Endodermal cell (in vitro differentiated cells): ENCODE measurements around the gene KCNN3. TPM values are rescaled to one million over a fixed set of nuclear protein-coding genes. Genes with fewer than 3 reads are reported as not detected.

ENCODE experiments used
- DNase-seq: peaks from one replicate; pipeline ENCODE4 v3.0.0-alpha.2; 2017
- H3K27ac ChIP-seq: 2 replicates; pipeline ENCODE4 v1.5.1; 2013; ENCODE audit warnings: mild to moderate bottlenecking, low read depth, low read length, moderate library complexity
- H3K27me3 ChIP-seq: 2 replicates; pipeline ENCODE4 v1.6.1; 2013; ENCODE audit warnings: mild to moderate bottlenecking, low read length, moderate library complexity; ENCODE audit not compliant: insufficient read depth, control insufficient read depth, poor library complexity, severe bottlenecking
- H3K36me3 ChIP-seq: 2 replicates; pipeline ENCODE4 v1.7.0; 2013; ENCODE audit warnings: mild to moderate bottlenecking, low read length, moderate library complexity; ENCODE audit not compliant: control insufficient read depth, insufficient read depth
- H3K4me1 ChIP-seq: one replicate; pipeline ENCODE4 v1.7.0; 2013; ENCODE audit warnings: low read length; ENCODE audit not compliant: control insufficient read depth, insufficient read depth
- H3K4me3 ChIP-seq: 2 replicates; pipeline ENCODE4 v1.5.1; 2013; ENCODE audit warnings: mild to moderate bottlenecking, low read length, moderate library complexity
- H3K9ac ChIP-seq: 2 replicates; pipeline ENCODE4 v1.6.1; 2013; ENCODE audit warnings: mild to moderate bottlenecking, low read length, moderate library complexity; ENCODE audit not compliant: poor library complexity, severe bottlenecking; ENCODE audit errors: extremely low read depth
- H3K9me3 ChIP-seq: 2 replicates; pipeline ENCODE4 v1.6.1; 2013; ENCODE audit warnings: mild to moderate bottlenecking, low read length, moderate library complexity; ENCODE audit not compliant: control insufficient read depth
- H3K27ac Mint-ChIP-seq: 2 replicates; pipeline ENCODE4 v1.8.0; 2020; ENCODE audit warnings: mixed read lengths
- H3K27me3 Mint-ChIP-seq: 2 replicates; pipeline ENCODE4 v1.8.0; 2021; ENCODE audit warnings: mild to moderate bottlenecking, mixed read lengths; ENCODE audit not compliant: insufficient read depth
- H3K36me3 Mint-ChIP-seq: 2 replicates; pipeline ENCODE4 v1.8.0; 2020; ENCODE audit warnings: low read depth, mixed read lengths
- H3K4me1 Mint-ChIP-seq: 2 replicates; pipeline ENCODE4 v1.8.0; 2020; ENCODE audit warnings: mixed read lengths
- H3K4me3 Mint-ChIP-seq: 2 replicates; pipeline ENCODE4 v1.8.0; 2020; ENCODE audit warnings: mild to moderate bottlenecking, moderate library complexity, mixed read lengths
- H3K9me3 Mint-ChIP-seq: 2 replicates; pipeline ENCODE4 v1.8.0; 2020; ENCODE audit warnings: mild to moderate bottlenecking, mixed read lengths
- WGBS, 2 experiments: methylation state at CpG; one replicate each; pipeline versions ENCODE4 v1.1.5 to v1.1.7; 2013; ENCODE audit warnings: missing lambda C conversion rate in 2 of 2, mixed read lengths in 1 of 2; ENCODE audit not compliant: insufficient coverage in 1 of 2, insufficient read length in 1 of 2; 5-methylcytosine and 5-hydroxymethylcytosine counted together
- total RNA-seq, 2 donors: library from RNA; stranded (reverse); fragmentation: NEBNext Ultra II Directional in 1 of 2; extraction: Animal tissue kit (Norgen Biotek cat#: 25700) in 1 of 2; gene quantifications; 2 replicates in 1 of 2; 3 replicates in 1 of 2; pipeline ENCODE4 v1.2.1, GENCODE V29; 2021
- TF ChIP-seq, protein P1 (sequence below): fragments of 200-600 bp; sonication (generic); conservative IDR thresholded peaks from 2 replicates; pipeline ENCODE4 v1.5.0; 2021; ENCODE audit warnings: antibody characterized with exemption, mild to moderate bottlenecking

The KCNN3 gene
- total RNA-seq, 2 donors from 2014 or later = 0.57 to 0.75 TPM

GRCh38 chr1:154744352-154745035 is 125.6 kb downstream of the KCNN3 start:
- TF ChIP-seq, protein P1, sequence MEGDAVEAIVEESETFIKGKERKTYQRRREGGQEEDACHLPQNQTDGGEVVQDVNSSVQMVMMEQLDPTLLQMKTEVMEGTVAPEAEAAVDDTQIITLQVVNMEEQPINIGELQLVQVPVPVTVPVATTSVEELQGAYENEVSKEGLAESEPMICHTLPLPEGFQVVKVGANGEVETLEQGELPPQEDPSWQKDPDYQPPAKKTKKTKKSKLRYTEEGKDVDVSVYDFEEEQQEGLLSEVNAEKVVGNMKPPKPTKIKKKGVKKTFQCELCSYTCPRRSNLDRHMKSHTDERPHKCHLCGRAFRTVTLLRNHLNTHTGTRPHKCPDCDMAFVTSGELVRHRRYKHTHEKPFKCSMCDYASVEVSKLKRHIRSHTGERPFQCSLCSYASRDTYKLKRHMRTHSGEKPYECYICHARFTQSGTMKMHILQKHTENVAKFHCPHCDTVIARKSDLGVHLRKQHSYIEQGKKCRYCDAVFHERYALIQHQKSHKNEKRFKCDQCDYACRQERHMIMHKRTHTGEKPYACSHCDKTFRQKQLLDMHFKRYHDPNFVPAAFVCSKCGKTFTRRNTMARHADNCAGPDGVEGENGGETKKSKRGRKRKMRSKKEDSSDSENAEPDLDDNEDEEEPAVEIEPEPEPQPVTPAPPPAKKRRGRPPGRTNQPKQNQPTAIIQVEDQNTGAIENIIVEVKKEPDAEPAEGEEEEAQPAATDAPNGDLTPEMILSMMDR = no peak
- no peak overlapping the region for H3K27ac ChIP-seq
- H3K4me3 ChIP-seq = no peak overlapping the region
- Mint-ChIP-seq H3K27ac (no peak overlapping the region), H3K27me3 (peaks cover 35% of the 10 kb centered on the region), H3K4me3 (no peak overlapping the region), H3K36me3 (no peaks in the 10 kb centered on the region), H3K9me3 (peaks cover 9% of the 10 kb centered on the region), H3K4me1 (peaks cover 24% of the 10 kb centered on the region)
- H3K36me3 ChIP-seq = no peaks in the 10 kb centered on the region
- no peak overlapping the region for H3K9ac ChIP-seq
- DNase-seq = peak; percentile 27
- no peaks in the 10 kb centered on the region for H3K4me1 ChIP-seq
- H3K27me3 ChIP-seq = peaks cover 36% of the 10 kb centered on the region
- H3K9me3 ChIP-seq = peaks cover 3% of the 10 kb centered on the region
- 89 to 92% methylated on average over 8 of the region's 9 CpGs for WGBS, 2 experiments

DNA sequence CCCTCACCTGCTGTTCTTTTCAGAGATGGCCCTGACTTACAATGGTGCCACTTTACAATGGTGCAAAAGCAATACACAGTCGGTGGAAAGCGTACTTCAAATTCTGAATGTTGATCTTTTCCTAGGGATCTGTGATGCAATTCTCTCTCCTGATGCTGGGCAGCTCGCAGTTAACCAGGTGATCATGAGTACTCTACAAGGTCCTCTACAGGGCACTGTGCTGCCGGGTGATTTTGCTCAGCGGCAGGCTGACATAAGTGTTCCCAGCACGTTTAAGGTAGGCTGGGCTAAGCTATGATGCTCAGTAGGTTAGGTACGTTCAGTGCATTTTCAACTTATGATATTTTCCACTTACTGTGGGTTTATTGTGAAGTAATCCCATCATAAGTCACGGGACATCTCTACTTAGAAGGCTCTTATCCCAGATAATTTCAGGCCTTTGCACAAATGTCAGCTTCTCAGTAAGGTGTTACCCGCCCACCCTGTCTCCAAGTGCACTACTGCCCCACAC is 126.5 kb downstream of the KCNN3 start:
- WGBS, 2 experiments = 88 to 94% methylated on average over 9 of the region's 9 CpGs
- Histone ChIP-seq H3K4me3 (no peak overlapping the region), H3K9me3 (peaks cover 3% of the 10 kb centered on the region), H3K27ac (no peak overlapping the region), H3K36me3 (no peaks in the 10 kb centered on the region), H3K4me1 (no peaks in the 10 kb centered on the region), H3K27me3 (peaks cover 27% of the 10 kb centered on the region), H3K9ac (no peak overlapping the region)
- H3K4me3 Mint-ChIP-seq = no peak overlapping the region
- peaks cover 9% of the 10 kb centered on the region for H3K9me3 Mint-ChIP-seq
- H3K27ac Mint-ChIP-seq = no peak overlapping the region
- TF ChIP-seq, protein P1 = no peak
- DNase-seq = peak; percentile 45
- H3K27me3 Mint-ChIP-seq = peaks cover 31% of the 10 kb centered on the region
- peaks cover 24% of the 10 kb centered on the region for H3K4me1 Mint-ChIP-seq
- no peaks in the 10 kb centered on the region for H3K36me3 Mint-ChIP-seq

DNA sequence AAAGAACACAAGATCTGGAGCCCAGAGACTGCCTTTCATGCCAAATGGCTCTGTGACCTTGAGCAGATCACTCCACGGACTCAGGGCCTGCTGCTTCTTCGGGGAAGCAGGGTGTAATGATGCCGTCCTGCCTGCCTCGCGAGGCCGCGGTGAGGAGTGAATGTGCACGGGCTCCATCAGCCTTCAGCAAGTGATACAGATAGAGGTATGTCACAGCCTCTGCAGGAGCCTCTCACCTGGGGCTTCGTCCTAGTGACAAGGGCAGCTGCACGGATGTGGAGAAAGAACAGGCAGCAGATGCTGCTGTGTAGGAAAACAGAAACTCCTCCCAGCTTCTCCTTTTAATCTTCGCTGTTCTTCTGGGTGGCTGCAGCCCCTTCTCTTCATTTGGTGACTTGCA is 127.5 kb downstream of the KCNN3 start:
- TF ChIP-seq, protein P1 = no peak
- peaks cover 25% of the 10 kb centered on the region for H3K27me3 Mint-ChIP-seq

More for the DNA sequence above, 127.5 kb downstream of the KCNN3 start:
- 88 to 93% methylated on average over 11 of the region's 11 CpGs for WGBS, 2 experiments
- Mint-ChIP-seq H3K9me3 (peaks cover 9% of the 10 kb centered on the region), H3K36me3 (no peaks in the 10 kb centered on the region), H3K4me1 (peaks cover 14% of the 10 kb centered on the region), H3K27ac (no peak overlapping the region), H3K4me3 (no peak overlapping the region)
- peak; percentile 39 for DNase-seq
- no peaks in the 10 kb centered on the region for H3K36me3 ChIP-seq
- no peak overlapping the region for H3K9ac ChIP-seq
- H3K4me1 ChIP-seq = no peaks in the 10 kb centered on the region
- H3K9me3 ChIP-seq = peaks cover 3% of the 10 kb centered on the region
- no peak overlapping the region for H3K27ac ChIP-seq
- H3K4me3 ChIP-seq = no peak overlapping the region
- H3K27me3 ChIP-seq = peaks cover 26% of the 10 kb centered on the region
